Measurements from ENCODE around the gene SEMA5B.

SEMA5B gene

GRCh38 chr3:122942239-122942638, 85.3 kb downstream of the SEMA5B start:
- no peak for DNase-seq

GRCh38 chr3:122941228-122942206, 86.0 kb downstream of the SEMA5B start:
- DNase-seq, result no peak

- DNase-seq, result no peak
Measured at GRCh38 chr3:122940628-122941086, 86.9 kb downstream of the SEMA5B start.

GRCh38 chr3:122938783-122939425, 88.7 kb downstream of the SEMA5B start:
- DNase-seq, result no peak

GRCh38 chr3:122937745-122938144, 89.8 kb downstream of the SEMA5B start:
- DNase-seq, result no peak

GRCh38 chr3:122936986-122937385, 90.6 kb downstream of the SEMA5B start:
- no peak for DNase-seq

GRCh38 chr3:122936335-122936734, 91.2 kb downstream of the SEMA5B start:
- no peak for DNase-seq

GRCh38 chr3:122934251-122934650, 93.3 kb downstream of the SEMA5B start:
- DNase-seq, result no peak

GRCh38 chr3:122932251-122932967, 95.2 kb downstream of the SEMA5B start:
- no peak for DNase-seq

GRCh38 chr3:122931636-122932035, 95.9 kb downstream of the SEMA5B start:
- no peak for DNase-seq

GRCh38 chr3:122930063-122930997, 97.2 kb downstream of the SEMA5B start:
- no peak for DNase-seq

- DNase-seq, result no peak
Measured at GRCh38 chr3:122929188-122930062, 98.1 kb downstream of the SEMA5B start.

- no peak for DNase-seq
Measured at GRCh38 chr3:122928396-122929187, 99.0 kb downstream of the SEMA5B start.

- no peak for DNase-seq
Measured at GRCh38 chr3:122927726-122928125, 99.8 kb downstream of the SEMA5B start.

GRCh38 chr3:122926811-122927210, 100.8 kb downstream of the SEMA5B start:
- no peak for DNase-seq

GRCh38 chr3:122926322-122926721, 101.2 kb downstream of the SEMA5B start:
- DNase-seq, result no peak

GRCh38 chr3:122925756-122926155, 101.8 kb downstream of the SEMA5B start:
- DNase-seq, result no peak

GRCh38 chr3:122924056-122924455, 103.5 kb downstream of the SEMA5B start:
- no peak for DNase-seq

GRCh38 chr3:122923611-122924010, 104.0 kb downstream of the SEMA5B start:
- DNase-seq, result no peak
